HS-5 (cell line): ENCODE data around the gene ODAD2.
"Not testable (repeated sequence)": the region's sequence is repeated elsewhere in the genome, so short reads cannot be mapped to it uniquely, and the experiment has no call there.

Experiments
- DNase-seq: peaks from one replicate; pipeline ENCODE4 v3.0.0-alpha.2; 2012; ENCODE audit warnings: low read depth

The ODAD2 gene

DNA sequence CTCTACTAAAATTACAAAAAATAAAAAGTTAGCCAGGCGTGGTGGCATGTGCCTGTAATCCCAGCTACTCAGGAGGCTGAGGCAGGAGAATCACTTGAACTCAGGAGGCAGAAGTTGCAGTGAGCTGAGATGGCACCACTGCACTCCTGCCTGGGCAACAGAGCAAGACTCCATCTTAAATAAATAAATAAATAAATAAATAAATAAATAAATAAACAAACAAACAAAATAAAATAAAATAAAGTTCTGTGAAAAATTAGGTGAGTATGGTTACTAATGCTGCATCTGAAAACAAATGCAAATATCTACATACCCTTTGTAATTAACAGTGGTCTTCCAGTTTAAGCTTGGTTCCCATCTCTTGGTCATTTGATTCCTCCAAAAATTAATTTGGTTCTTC is 28.1 kb downstream of the ODAD2 start:
- not testable (repeated sequence) for DNase-seq

DNA sequence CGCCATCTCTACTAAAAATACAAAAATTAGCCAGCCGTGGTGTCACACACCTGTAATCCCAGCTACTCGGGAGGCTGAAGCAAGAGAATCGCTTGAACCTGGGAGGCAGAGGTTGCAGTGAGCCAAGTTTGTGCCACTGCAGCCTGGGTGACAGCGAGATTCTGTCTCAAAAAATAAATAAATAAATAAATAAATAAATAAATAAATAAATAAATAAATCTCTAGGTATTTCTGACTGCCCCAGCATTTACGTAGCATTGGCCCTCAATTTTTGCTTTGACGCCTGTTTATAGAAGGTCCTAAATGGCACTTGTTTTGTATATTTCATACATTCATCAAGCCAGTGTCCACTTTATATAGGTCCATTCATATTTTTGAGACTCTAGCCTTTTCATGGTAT is 28.9 kb downstream of the ODAD2 start:
- not testable (repeated sequence) for DNase-seq

GRCh38 chr10:27959093-27959715 is 39.7 kb downstream of the ODAD2 start:
- DNase-seq = no peak

DNA sequence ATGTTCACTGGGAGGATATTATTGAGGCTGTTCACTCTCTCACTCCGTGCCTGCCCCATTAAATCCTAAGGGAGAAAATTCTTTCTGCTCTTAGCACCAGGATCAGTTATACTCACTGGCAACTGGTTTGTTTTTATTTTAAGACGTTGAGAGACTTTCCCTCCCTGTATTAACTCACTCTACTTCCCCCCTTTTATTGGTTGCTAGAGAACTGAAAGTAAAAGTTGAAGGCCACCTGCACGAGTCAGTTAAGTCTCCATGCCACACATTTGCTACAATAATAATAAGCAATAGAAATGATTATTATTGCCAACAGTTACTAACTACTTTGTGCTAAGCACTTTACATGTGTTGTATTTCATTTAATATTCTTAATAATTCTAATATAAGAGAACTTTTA is 40.5 kb downstream of the ODAD2 start:
- not testable (repeated sequence) for DNase-seq

DNA sequence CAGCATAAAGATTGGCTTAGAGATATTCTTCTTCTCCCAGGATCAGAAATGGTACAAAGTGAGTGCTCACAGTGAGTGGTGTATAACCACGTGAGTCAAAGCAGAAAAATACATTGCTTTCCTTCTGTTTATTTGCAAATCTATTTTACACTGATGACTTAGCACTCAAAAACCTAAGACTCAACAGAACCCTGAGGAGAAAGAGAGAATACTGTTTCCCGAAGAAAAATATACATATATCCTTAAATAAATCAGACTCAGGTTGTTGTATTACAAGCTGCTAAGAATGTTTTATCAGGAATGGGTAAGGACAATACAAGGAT is 48.7 kb downstream of the ODAD2 start:
- DNase-seq = no peak

DNA sequence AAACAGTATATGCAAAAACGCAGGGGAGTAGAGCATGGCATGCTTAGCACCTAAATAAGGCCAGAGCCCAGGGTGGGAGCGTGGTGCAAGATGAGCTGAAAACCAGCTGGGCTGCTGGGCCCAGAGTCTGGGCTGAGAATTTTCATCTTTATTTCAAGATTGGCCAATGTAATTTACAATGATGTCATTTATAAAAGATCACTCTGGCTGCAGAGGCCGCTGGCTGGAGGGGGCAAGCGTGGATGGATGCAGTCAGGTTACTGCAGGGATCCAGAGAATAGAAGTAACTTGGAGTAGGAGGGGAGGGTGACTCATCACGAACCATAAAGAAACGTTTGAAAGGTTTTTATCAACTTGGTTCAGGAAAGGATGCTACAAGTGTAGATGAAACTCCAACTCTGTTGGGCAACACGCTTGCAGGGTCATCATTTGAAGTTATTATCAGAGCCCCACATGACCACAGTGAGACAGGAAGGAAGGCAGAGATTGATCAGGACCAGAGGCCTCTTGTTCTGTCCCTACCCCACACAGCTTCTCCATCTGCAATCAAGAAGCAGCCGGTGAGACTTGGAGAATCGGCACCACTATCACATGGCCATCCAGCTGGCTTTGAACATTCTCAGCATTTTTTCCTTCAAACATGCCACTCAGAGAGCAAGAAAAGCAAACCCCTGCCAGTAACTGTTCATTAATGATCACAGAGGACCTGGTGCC is 49.2 kb downstream of the ODAD2 start:
- no peak for DNase-seq

- DNase-seq = no peak
Measured at GRCh38 chr10:27948186-27948585, 50.7 kb downstream of the ODAD2 start.

- DNase-seq = no peak
Measured at GRCh38 chr10:27947540-27947939, 51.3 kb downstream of the ODAD2 start.

DNA sequence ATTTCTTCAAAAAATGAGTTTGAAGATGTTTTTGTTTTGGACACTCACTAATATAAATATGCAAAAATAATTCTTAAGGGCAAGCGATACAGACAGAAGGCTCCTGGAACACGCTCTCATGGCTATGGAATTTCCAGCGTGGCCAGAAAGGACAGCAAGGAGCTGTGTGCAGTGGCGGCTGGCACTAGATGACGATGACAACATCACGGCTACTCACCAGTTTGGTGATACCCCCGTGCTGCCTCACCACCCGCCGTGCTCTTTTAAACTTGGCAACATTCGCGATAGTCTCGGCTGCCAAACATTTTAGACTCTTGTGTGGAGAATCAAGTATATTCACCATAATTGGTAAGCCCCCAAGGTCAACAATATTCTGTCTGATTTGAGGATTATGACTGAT is 54.9 kb downstream of the ODAD2 start:
- no peak for DNase-seq

- DNase-seq = no peak
Measured at GRCh38 chr10:27914888-27915287, 84.0 kb downstream of the ODAD2 start.

GRCh38 chr10:27912231-27912630 is 86.6 kb downstream of the ODAD2 start:
- DNase-seq = no peak

DNA sequence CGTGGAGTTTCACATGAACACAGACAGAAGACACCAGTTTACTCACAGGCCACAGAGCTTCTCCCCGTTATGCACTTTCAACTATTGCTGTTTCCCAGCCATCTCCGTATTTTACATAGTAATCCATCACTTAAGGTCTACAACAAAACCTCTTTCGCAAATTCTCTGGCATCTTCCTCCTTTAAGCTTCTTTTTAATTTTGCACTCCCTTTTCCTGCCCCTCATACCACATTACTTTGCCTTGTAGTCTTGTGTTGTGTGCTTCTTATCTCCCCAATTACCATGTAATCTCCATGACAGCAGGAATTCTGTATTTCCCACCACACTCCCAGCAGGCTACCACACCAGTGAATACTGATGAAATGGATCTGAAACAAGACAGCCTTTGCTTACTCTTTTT is 87.3 kb downstream of the ODAD2 start:
- no peak for DNase-seq

- DNase-seq = no peak
Measured at GRCh38 chr10:27911011-27911410, 87.9 kb downstream of the ODAD2 start.

- no peak for DNase-seq
Measured at GRCh38 chr10:27908231-27908630, 90.6 kb downstream of the ODAD2 start.

- not testable (repeated sequence) for DNase-seq
Measured at GRCh38 chr10:27899485-27899884, 99.4 kb downstream of the ODAD2 start.

GRCh38 chr10:27899058-27899457 is 99.8 kb downstream of the ODAD2 start:
- DNase-seq = no peak

DNA sequence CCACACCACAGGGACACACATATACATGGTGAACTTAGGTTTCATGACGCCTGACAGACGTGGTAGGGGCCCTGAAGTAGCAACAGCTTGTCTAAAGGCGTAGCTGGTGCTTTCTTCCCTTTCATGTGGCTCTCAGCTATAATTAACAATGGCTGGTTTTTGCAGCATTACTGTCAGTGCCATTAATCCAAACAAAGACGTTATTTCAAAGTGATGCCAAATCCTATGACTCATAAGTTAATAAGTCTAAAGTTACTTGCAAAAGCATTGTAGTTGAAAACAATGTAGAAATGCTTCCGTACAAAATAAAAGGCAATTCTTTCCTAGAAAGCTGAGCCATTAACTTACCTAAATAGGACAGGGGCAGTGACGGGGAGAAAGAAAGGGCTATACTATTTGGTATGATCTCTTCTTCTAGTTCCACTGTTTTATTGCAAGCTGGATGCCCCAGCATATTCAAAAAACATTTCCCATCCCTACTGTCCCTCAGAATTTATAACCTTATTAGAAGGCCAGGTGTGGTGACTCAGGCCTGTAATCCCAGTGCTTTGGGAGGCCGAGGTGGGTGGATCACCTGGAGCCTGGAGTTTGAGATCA is 105.4 kb downstream of the ODAD2 start:
- no peak for DNase-seq

DNA sequence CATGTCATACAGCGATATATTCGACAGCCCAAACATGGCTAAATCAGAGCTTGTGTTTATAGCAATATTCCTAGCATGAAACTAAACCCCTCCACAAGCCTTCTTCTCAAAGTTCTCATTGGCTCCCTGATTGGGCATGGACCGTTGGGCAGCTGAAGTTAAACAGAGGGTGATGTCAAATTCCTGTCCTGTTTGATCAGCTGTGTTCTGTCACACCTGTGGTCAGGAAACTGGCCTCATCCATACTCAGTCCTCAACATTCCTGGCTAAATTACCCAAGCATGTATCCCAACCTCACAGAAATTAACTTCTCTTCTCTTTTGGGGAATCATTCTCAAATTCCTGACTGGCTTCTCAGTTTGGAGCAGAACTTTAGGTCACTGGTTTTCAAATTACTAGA is 107.9 kb downstream of the ODAD2 start:
- no peak for DNase-seq

- DNase-seq = no peak
Measured at GRCh38 chr10:27889518-27889917, 109.4 kb downstream of the ODAD2 start.

DNA sequence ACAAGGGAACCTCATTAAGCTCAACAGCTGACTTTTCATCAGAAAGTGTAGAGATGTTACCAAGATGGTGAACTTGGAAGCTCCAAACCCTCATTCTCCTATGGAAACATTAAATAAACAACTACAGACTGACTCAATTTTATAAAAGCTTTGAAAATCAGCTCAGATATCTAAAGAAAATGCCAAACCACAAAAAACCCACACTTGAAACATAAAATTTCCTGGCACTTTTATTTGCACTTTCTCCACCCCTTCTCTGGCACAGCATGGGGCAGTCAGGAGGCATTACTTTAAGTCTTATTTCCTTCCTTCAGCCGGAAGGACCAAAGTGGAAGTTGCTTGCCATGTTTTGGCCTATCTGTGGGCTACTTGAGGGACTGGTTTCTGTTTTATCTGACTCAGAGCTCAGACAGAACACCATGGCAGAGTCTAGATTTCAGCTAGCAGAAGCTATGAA is 114.7 kb downstream of the ODAD2 start:
- DNase-seq = no peak

- no peak for DNase-seq
Measured at GRCh38 chr10:27878281-27878680, 120.6 kb downstream of the ODAD2 start.

DNA sequence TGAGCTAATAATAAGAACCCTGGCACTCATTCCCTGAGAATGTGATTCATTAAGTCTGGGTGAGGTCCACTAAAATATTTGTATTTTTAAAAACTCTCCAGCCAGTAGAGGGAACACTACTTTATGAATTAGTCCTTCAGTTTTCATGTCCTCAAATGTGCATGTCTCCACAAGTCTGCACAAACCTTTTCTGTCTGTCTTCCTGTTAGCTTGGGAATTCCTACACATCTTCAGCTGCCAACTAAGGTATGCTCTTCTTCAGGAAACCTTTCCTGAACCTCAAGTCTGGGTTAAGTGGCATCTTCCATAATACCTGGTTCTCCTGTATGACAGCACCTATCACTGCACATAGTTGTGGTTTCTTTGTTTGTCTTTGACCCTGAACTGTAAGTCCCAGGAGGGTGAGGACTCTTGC is 133.7 kb downstream of the ODAD2 start:
- DNase-seq = no peak

DNA sequence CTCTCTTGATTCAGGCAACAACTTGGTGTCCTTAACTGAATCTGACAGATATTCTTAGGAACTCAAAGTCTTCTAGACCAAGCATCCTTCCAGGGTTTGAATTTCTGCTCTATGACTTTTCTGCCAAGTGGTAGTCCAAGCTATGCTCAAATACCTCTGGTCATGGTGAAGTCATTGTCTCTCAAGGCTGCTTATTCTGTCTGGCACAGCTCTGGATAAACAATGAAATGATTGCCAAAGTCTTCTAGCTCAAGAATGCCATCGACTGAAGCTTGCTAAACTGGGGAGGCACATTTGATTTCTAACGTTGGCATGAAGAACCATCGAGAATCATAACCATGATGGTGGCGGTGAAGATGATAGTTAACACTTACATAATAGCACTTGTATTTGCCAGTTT is 137.1 kb downstream of the ODAD2 start:
- no peak for DNase-seq

DNA sequence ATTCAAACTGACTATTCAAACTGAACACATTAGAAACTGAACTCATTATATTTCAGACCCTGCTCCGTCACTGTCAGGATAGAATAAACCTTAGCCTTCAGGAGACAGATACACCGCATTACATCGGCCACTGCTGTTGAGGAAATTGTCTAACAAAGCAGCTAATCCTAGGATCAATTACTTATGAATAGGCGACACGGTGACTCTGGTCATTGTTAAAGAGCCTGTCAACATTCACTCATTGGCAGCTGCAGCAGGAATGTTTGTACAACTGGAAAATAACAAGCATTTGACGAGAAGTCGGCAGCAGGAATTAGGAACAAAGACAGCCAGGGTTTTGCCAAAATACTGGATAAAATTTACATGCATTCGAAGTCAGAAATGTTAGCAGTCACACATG is 141.3 kb downstream of the ODAD2 start:
- no peak for DNase-seq
